HG03378 (cell line): ENCODE results near the gene ESPNL.
"Not testable (repeated sequence)": the region's sequence is repeated elsewhere in the genome, so short reads cannot be mapped to it uniquely, and the experiment has no call there.

Experiments used
- ATAC-seq: cut with Tn5 transposase; IDR thresholded peaks from one replicate; pipeline ENCODE4 v1.9.1; 2021; ENCODE audit warnings: mild to moderate bottlenecking, moderate library complexity; ENCODE audit not compliant: unreplicated experiment

ESPNL gene

DNA sequence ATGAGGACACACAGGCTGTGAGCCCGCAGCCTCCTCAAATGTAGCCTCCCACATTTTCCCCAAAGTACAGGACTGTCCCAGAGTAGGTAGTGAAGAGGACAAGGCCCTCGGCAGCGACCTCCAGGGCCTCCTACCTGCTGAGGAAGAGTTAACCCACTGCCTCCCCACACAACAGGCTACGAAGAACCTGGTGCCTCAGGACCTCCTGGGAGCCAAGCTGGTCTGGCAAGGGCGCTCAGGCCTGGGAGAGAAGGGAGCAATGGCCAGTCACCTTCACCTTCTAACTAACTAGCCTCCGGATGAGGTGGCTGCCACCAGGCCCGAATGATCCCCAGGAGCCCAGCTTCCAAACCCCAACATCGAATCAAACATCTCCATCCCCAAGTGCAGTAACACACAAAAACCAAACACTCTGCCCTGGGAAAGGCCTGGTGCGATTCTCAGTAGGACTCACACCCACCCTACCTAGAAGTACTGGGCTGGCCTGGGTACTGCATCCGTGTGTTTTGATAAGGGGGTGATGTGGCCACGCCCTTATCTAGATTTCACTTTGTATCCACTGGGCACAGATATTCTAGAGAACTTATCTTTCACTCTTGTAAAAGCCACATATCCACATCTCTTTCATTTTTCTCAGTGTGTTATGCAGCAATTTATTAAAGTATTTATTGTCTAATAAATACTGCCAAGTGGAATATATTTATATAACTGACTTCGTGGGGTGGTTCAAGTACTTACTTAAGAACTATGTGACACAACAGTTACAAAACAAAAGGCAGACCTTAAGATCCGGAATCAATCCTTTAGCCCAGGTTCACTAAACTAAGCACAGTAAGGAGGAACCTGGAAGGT lies 68.3 kb downstream of the ESPNL start:
- no peak for ATAC-seq

DNA sequence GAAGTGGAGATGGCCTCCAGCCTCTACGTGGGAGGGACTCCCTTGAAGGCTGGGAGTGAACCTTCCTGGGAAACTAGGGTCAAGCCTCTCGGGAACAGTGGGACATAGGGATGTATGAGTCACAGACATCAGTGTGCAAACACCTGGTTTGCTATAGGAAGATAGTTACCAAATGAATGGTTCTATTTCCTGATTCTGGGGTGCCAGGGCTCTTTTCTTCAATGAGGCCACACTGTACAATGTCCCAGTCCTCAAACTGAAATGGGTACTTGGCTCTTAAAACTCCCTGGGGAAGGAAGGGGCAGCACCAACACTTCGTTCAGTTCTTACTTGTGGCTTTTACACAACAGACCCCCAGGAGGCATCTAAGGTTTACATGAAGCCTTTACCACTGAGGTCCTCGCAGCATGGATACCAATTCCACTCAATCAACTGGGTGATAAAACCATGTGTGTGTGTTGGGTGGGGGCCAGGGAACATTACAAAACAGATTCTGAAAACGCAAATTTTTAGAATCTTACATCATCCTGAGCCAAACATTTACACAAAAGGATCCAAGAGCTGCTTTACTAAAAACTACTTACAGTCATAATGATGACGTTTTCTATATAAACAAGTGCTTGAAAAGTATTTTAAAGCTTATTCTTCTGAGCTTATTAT lies 69.0 kb downstream of the ESPNL start:
- ATAC-seq: no peak

DNA sequence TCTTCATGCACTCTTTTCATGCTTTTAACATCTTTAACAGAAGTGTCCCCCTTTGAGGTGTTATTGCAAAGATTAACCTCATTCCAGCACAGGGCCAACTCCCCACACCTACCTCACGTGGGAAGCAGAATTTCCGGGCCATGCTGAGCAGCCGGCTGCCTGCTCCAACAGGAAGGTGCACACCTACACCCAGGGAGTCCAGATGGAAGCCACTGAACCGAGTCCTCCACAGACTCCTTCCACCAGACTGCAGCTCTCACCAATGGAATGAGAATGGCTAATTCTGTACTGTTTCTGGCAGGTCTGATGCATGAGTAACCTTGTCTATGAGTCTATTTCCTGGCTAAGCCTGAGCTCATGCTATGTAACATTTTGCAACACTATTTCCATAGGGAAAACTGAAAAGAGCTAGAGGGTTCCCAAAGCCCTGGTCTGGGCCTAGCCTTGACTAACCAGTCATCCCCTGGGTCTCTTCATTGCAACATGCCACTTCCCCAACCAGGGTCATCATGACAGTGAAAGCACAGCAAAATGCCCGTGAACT lies 69.6 kb downstream of the ESPNL start:
- no peak for ATAC-seq

DNA sequence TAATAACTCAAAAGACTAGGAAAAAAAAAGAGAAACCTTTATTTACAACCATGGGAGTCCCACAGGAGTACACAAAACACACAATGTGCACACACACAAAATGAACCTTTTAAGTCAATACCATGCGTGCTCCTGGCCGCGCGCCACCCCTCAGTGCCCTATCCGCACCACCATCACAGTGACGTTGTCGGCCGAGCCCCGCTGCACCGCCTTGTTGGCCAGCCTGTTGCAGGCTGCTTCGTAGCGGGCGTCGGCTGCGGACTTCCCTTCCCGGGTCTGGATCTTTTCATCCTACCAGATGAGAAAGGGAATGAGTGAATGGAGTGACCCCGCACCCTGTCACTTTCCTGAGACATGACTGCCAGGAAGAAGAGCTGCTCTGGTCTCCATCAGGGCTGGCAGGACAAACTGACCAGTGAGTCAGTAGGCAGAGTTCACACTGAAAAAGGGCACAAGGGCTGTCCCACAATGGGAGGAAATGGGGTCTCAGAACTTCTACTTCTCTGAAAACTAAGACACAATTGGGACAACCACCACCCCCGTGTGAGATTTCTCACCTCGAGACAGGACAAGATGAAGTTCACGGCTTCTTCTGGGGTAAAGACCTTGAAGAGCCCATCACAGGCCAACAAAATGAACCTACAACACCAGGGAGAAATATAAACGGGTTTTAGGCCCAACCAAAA lies 70.4 kb downstream of the ESPNL start:
- no peak for ATAC-seq

DNA sequence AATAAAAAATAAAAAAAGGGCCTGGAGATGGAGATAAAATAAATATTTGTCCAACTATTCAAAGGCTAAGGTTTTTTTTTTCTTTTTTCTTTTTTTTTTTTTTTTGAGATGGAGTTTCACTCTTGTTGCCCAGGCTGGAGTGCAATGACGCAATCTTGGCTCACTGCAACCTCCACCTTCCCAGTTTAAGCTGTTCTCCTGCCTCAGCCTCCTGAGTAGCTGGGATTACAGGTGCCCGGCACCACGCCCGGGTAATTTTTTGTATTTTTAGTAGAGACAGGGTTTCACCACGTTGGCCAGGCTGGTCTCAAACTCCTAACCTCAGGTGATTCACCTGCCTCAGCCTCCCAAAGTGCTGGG lies 70.9 kb downstream of the ESPNL start:
- not testable (repeated sequence) for ATAC-seq

DNA sequence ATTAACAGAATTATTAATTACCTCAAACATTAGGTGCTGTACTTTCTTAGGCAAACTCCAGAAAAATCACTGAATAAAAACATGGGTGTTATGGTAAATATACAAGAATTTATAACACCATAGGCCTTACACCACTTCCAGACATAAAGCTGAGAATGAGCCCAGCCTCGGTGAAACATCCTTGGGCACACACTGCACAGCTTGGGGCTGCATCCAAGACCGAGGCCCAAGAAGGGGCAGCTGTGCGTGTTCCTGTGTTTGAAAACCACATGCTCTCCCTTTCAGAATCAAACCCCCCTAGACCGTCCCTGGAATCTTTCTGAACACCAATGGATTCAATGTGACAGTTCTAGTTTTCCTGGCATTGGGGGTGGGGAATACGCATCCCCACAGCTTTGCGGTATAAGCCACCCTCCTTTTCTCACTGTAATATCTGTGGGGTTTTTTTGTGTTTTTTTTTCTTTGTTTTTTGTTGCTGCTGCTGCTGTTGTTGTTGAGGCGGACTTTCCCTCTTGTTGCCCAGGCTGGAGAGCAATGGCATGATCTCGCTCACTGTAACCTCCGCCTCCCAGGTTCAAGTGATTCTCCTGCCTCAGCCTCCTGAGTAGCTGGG lies 71.5 kb downstream of the ESPNL start:
- no peak for ATAC-seq

DNA sequence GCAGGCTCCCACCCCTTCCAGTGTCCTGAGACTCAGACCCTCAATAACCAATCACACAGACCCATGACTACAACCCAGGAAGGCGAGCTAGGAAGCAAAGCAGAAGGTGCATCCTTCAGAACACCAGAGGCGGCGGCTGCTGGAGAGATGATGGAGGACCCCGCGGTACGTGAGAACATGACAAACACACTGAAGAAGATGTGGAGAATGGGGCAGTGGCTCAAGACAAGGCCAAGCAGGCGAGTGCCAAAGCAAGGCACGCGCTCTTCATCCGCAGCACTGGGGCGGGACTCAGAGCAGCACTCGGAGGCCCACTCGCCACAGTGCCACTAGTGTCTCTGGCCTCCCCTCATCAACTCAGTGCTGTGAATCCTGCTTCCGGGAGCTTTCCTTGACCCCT lies 72.3 kb downstream of the ESPNL start:
- ATAC-seq: no peak

DNA sequence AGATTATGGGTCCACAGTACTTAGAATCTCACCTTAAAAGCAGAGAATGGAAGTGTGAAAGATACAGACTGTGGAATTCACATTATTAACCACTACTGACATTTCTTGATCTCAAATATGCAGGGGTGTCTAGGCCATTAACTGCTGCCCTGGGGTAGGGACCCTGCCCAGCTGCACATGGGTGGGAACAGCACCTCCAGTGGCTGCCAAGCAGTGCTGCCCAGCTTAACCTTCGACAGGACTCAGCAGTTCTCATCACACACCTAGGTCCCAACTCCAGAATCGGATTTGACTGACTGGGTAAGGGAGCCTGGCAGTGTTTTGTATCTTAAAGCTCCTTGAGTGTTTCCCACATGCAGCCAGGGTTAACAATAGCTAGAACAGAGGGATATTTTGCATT lies 73.6 kb downstream of the ESPNL start:
- ATAC-seq: no peak

DNA sequence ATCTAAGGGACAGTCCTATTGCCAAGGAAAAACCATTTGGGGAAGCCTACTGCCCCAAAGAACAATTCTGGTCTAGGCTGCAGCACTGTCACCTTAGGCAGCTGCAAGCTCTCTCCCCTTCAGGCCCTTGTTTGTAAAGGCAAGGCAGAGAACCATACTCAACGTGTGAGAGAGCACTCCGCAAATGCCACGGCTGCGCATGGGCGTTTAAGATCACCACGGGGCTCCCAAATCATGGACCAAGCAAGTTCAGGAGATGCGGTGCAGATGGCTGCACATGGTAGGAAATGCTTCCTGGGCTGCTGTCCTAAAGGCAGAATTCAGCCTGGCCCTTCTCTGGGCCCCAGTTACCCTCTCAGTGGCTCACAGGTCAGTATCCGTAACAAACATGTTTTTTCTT lies 74.2 kb downstream of the ESPNL start:
- no peak for ATAC-seq

DNA sequence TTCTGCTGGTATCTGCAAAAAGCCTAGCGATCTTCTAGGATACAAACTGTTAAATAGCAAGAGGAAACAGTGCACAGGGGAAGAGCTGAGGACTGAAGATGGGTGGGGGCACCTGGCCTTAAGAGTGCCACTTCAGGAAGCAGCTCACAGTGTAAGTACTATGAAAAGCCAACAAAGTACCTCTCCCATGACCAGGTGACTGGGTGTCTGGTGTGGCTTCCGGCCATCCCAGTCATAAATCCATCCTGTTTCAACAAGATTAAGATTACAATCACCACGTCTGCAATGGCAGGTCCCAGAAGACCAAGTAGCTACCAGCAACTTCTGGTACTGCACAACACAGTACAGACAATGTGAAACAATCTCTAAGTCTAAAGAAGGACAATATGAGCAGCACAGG lies 74.6 kb downstream of the ESPNL start:
- no peak for ATAC-seq

DNA sequence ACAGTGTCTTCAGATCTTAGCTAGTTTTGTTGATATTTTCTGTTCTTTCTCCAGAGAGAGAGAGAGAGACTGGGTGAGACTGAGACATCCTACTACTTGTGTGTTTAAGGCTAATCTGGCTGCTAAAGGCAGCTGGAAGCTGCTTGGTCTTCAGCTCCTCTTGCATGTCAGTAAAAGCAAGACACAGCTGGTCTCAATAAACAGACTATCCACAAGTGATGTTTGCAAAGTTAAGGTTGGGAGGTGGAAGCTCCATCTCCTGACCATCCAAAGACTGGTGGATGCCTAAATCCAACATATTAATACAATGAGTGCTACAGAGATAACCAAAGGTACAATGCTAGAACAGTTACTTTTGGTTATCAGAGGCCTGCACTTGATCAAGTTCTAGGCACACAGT lies 76.5 kb downstream of the ESPNL start:
- no peak for ATAC-seq

DNA sequence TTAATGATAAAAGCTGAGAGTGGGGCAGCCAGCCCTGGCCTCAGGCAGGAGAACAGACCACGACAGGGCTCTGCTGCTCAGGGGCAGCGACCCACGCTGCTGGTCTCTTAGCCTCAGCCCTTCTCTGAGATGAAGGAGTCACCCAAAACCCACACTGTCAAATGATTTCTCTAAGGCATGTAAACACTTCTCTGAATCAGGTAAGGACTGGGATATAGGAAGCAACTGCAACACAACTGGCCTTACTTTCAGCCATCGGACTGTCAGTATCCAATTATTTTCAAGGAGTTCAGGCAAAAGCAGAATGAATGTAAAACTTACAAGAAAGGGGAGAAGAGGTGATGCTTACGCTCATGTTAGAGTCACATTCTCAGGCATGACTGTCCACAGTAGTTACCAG lies 80.4 kb downstream of the ESPNL start:
- no peak for ATAC-seq

DNA sequence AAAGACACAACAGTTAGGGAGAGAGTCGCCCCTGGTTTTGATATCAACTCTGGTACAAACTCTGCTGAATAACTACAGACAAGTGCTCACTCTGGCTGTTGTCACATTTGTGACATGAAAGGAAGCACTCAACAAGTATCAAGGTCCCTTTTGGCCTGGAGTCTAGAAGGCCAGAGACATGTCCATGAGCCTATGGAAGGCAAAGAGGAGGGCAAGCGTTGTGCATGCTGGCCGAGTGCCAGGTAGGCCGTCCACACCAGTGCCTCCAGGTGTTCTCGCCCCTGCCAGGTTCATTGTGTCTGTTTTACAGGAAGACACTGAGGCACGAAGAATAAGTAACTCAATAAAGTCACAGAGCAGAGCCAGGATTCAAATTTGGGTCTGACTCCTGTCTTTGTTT lies 82.2 kb downstream of the ESPNL start:
- no peak for ATAC-seq
